Vagina (tissue), 2 donors: ENCODE results near the gene TSEN54.

Source experiments
- POLR2A ChIP-seq, 2 donors: fragments of 450-650 bp; IDR thresholded peaks; one replicate each; pipeline ENCODE4 v1.6.1; 2017; ENCODE audit warnings: antibody characterized with exemption in 2 of 2, mild to moderate bottlenecking in 2 of 2, moderate library complexity in 2 of 2
- POLR2AphosphoS5 ChIP-seq, 2 donors: sonication (generic); formaldehyde crosslinking; IDR thresholded peaks; one replicate each; pipeline ENCODE4 v1.9.0; 2017; ENCODE audit warnings: antibody characterized with exemption in 2 of 2, mild to moderate bottlenecking in 2 of 2, low read depth in 1 of 2; ENCODE audit not compliant: insufficient read depth in 1 of 2
- TF ChIP-seq, protein P1 (sequence below), 3 experiments: fragments of 450-650 bp in 2 of 3; fragments of 200-600 bp in 1 of 3; sonication (generic) in 1 of 3; IDR thresholded peaks; one replicate each; pipeline ENCODE4 v1.5.1; 2017 to 2019; ENCODE audit warnings: antibody characterized with exemption in 3 of 3, mild to moderate bottlenecking in 2 of 3, moderate library complexity in 2 of 3

DNA sequence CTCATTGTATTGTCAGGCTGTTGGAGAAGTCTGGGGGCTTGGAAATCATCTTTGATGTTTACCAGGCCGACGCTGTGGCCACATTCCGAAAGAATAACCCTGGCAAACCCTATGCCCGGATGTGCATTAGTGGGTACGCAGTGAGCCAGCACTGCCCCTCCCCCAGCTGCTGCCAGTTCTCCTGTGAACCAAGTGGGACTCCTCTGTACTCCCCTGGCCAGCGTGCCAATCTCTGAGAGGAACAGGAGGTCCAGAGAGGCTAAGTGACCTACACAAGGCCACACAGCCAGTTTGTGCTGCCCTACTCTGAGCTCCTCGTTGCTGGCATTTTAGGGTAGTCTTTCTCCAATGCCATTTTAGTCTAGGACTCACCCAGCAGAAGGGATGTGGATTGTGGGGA is 7.3 kb downstream of the TSEN54 start:
- TF ChIP-seq, protein P1, sequence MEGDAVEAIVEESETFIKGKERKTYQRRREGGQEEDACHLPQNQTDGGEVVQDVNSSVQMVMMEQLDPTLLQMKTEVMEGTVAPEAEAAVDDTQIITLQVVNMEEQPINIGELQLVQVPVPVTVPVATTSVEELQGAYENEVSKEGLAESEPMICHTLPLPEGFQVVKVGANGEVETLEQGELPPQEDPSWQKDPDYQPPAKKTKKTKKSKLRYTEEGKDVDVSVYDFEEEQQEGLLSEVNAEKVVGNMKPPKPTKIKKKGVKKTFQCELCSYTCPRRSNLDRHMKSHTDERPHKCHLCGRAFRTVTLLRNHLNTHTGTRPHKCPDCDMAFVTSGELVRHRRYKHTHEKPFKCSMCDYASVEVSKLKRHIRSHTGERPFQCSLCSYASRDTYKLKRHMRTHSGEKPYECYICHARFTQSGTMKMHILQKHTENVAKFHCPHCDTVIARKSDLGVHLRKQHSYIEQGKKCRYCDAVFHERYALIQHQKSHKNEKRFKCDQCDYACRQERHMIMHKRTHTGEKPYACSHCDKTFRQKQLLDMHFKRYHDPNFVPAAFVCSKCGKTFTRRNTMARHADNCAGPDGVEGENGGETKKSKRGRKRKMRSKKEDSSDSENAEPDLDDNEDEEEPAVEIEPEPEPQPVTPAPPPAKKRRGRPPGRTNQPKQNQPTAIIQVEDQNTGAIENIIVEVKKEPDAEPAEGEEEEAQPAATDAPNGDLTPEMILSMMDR (IDR thresholded peaks at IDR 0.05) = no peak
- no peak for TF ChIP-seq POLR2AphosphoS5 (IDR thresholded peaks at IDR 0.05; ENCODE audit: insufficient read depth in 1 of 2, low read depth in 1 of 2)
- TF ChIP-seq POLR2A (IDR thresholded peaks at IDR 0.05) = no peak
